GM23338 (cell line): Measurements from ENCODE around the gene CNTN5. TPM values are rescaled to one million over a fixed set of nuclear protein-coding genes. Genes with fewer than 3 reads are reported as not detected.

Source experiments
- ATAC-seq: fragments of 200-7000 bp; cut with Tn5 transposase; 3 replicates; pipeline ENCODE4 v1.9.1; 2020
- DNase-seq: peaks from one replicate; pipeline ENCODE4 v3.0.0-alpha.2; 2015; ENCODE audit warnings: low spot score
- H2AFZ ChIP-seq: fragments of 200-600 bp; sonication (generic); 2 replicates; pipeline ENCODE4 v1.8.0; 2016; ENCODE audit warnings: antibody characterized with exemption, mild to moderate bottlenecking, moderate library complexity
- H3F3A ChIP-seq: fragments of 200-600 bp; sonication (generic); replicated peaks from 2 replicates; pipeline ENCODE4 v1.8.0; 2017; ENCODE audit warnings: antibody characterized with exemption, mixed run types, low read depth
- H3K27ac ChIP-seq: fragments of 200-600 bp; sonication (generic); 2 replicates; pipeline ENCODE4 v1.6.1; 2016; ENCODE audit warnings: low read depth
- H3K27me3 ChIP-seq: fragments of 200-600 bp; sonication (generic); 2 replicates; pipeline ENCODE4 v1.8.0; 2016; ENCODE audit warnings: mild to moderate bottlenecking, mixed run types, moderate library complexity; ENCODE audit not compliant: insufficient read depth
- H3K36me3 ChIP-seq: fragments of 200-600 bp; sonication (generic); 2 replicates; pipeline ENCODE4 v1.8.0; 2016; ENCODE audit warnings: mild to moderate bottlenecking; ENCODE audit not compliant: insufficient read depth
- H3K4me1 ChIP-seq: fragments of 200-600 bp; sonication (generic); 2 replicates; pipeline ENCODE4 v1.8.0; 2016; ENCODE audit warnings: mild to moderate bottlenecking, moderate library complexity; ENCODE audit not compliant: insufficient read depth
- H3K4me2 ChIP-seq: fragments of 200-600 bp; sonication (generic); 2 replicates; pipeline ENCODE4 v1.7.1; 2017; ENCODE audit warnings: mixed run types
- H3K4me3 ChIP-seq: fragments of 200-600 bp; sonication (generic); 2 replicates; pipeline ENCODE4 v1.6.1; 2016; ENCODE audit warnings: mixed run types
- H3K79me2 ChIP-seq: fragments of 200-600 bp; sonication (generic); replicated peaks from 2 replicates; pipeline ENCODE4 v1.8.0; 2017; ENCODE audit warnings: mild to moderate bottlenecking; ENCODE audit not compliant: insufficient read depth
- H3K9me2 ChIP-seq: fragments of 200-600 bp; sonication (generic); 2 replicates; pipeline ENCODE4 v1.8.0; 2017; ENCODE audit not compliant: insufficient read depth
- H4K20me1 ChIP-seq: fragments of 200-600 bp; sonication (generic); replicated peaks from 2 replicates; pipeline ENCODE4 v1.8.0; 2017; ENCODE audit warnings: mild to moderate bottlenecking; ENCODE audit not compliant: insufficient read depth
- H3K27ac Mint-ChIP-seq: 2 replicates; pipeline ENCODE4 v1.8.0; 2020; ENCODE audit warnings: inconsistent platforms, mild to moderate bottlenecking, moderate library complexity, mixed read lengths
- H3K27me3 Mint-ChIP-seq: 3 replicates; pipeline ENCODE4 v1.8.0; 2022; ENCODE audit warnings: low read depth, mild to moderate bottlenecking, moderate library complexity, mixed read lengths, inconsistent platforms; ENCODE audit not compliant: insufficient read depth, poor library complexity
- H3K36me3 Mint-ChIP-seq: 3 replicates; pipeline ENCODE4 v1.8.0; 2021; ENCODE audit warnings: low read depth, mild to moderate bottlenecking, inconsistent platforms, moderate library complexity, mixed read lengths
- H3K4me1 Mint-ChIP-seq: 3 replicates; pipeline ENCODE4 v1.8.0; 2020; ENCODE audit warnings: mild to moderate bottlenecking, inconsistent platforms, mixed read lengths
- H3K4me3 Mint-ChIP-seq: 3 replicates; pipeline ENCODE4 v1.8.0; 2021; ENCODE audit warnings: moderate library complexity, mild to moderate bottlenecking, inconsistent platforms, mixed read lengths
- H3K9me3 Mint-ChIP-seq: 3 replicates; pipeline ENCODE4 v1.8.0; 2020; ENCODE audit warnings: moderate library complexity, mild to moderate bottlenecking, inconsistent platforms, mixed read lengths
- ETS1 ChIP-seq: IDR thresholded peaks from 2 replicates; pipeline ENCODE4 v1.6.1; 2016; ENCODE audit warnings: antibody characterized with exemption
- EZH2 ChIP-seq: fragments of 200-600 bp; sonication (generic); IDR thresholded peaks from one replicate; pipeline ENCODE4 v1.8.0; 2017; ENCODE audit warnings: antibody characterized with exemption, mild to moderate bottlenecking, low read depth; ENCODE audit not compliant: unreplicated experiment
- EZH2phosphoT487 ChIP-seq: fragments of 200-600 bp; sonication (generic); IDR thresholded peaks from one replicate; pipeline ENCODE4 v1.8.1; 2018; ENCODE audit warnings: antibody characterized with exemption; ENCODE audit not compliant: unreplicated experiment
- JUNB ChIP-seq: IDR thresholded peaks from one replicate; pipeline ENCODE4 v1.6.1; 2016; ENCODE audit warnings: antibody characterized with exemption; ENCODE audit not compliant: unreplicated experiment
- NANOG ChIP-seq: IDR thresholded peaks from 2 replicates; pipeline ENCODE4 v1.6.1; 2016; ENCODE audit warnings: antibody characterized with exemption, borderline replicate concordance
- POLR2AphosphoS5 ChIP-seq: IDR thresholded peaks from 2 replicates; pipeline ENCODE4 v1.6.1; 2016; ENCODE audit warnings: antibody characterized with exemption, low read depth
- REST ChIP-seq: IDR thresholded peaks from one replicate; pipeline ENCODE4 v1.6.1; 2018; ENCODE audit warnings: antibody characterized with exemption; ENCODE audit not compliant: unreplicated experiment
- STAT1 ChIP-seq: IDR thresholded peaks from one replicate; pipeline ENCODE4 v1.6.1; 2016; ENCODE audit warnings: antibody characterized with exemption; ENCODE audit not compliant: unreplicated experiment
- ZNF331 ChIP-seq: fragments of 250-450 bp; sonication (Bioruptor Pico); IDR thresholded peaks from 2 replicates; pipeline ENCODE4 v1.5.0; 2020; ENCODE audit warnings: low read depth, mild to moderate bottlenecking, moderate library complexity
- polyA plus RNA-seq: library from polyadenylated mRNA; unstranded; fragments of >200 nt; fragmentation: Nextera tagmentation; extraction: Ambion mirVana; gene quantifications from 2 replicates; pipeline ENCODE4 v1.2.1, GENCODE V29; 2016
- total RNA-seq: library from RNA; depleted of rRNA; stranded (reverse); fragments of >200 nt; shearing (Covaris generic); gene quantifications from 2 replicates; pipeline ENCODE4 v1.2.3, GENCODE V29; 2014

Gene CNTN5
- total and polyA plus RNA-seq, 2 experiments from 2014 or later = not detected

GRCh38 chr11:100151944-100152343 is 1131.2 kb downstream of the CNTN5 start (continued):
- TF ChIP-seq ETS1 (no peak), EZH2 (no peak), REST (no peak), JUNB (no peak), ZNF331 (no peak), NANOG (no peak)

GRCh38 chr11:100152766-100153165 is 1132.0 kb downstream of the CNTN5 start:
- no peak overlapping the region for H3K27ac ChIP-seq
- H3K4me3 ChIP-seq = no peak overlapping the region
- Mint-ChIP-seq H3K4me1 (peaks cover 6% of the 10 kb centered on the region; the same call in 2 of the 3 replicates), H3K27me3 (peaks cover 3% of the 10 kb centered on the region), H3K36me3 (no peaks in the 10 kb centered on the region), H3K4me3 (no peak overlapping the region), H3K27ac (no peak overlapping the region), H3K9me3 (no peaks in the 10 kb centered on the region)
- no peak for ATAC-seq
- DNase-seq = no peak
- no peaks in the 10 kb centered on the region for H3K9me2 ChIP-seq
- H3K4me1 ChIP-seq = peaks cover 4% of the 10 kb centered on the region; the same call in 1 of the 2 replicates
- H3K79me2 ChIP-seq = no peaks in the 10 kb centered on the region
- H3K4me2 ChIP-seq = no peak overlapping the region
- no peaks in the 10 kb centered on the region for H4K20me1 ChIP-seq
- H2AFZ ChIP-seq = no peak overlapping the region
- H3F3A ChIP-seq = no peaks in the 10 kb centered on the region
- H3K27me3 ChIP-seq = no peaks in the 10 kb centered on the region
- no peaks in the 10 kb centered on the region for H3K36me3 ChIP-seq
- TF ChIP-seq STAT1 (no peak), ZNF331 (no peak), POLR2AphosphoS5 (no peak), NANOG (no peak), EZH2phosphoT487 (no peak), REST (no peak), ETS1 (no peak), EZH2 (no peak)
